Sigmoid colon (tissue), 4 donors: ENCODE results near the gene NDUFC1.

Experiments
- EP300 ChIP-seq, 4 donors: sonication (generic); formaldehyde crosslinking; IDR thresholded peaks; one replicate each; pipeline ENCODE4 v1.6.1; 2017; ENCODE audit warnings: antibody characterized with exemption in 4 of 4
- POLR2A ChIP-seq, 2 donors: fragments of 450-650 bp; IDR thresholded peaks; one replicate each; pipeline ENCODE4 v1.6.1; 2016; ENCODE audit warnings: antibody characterized with exemption in 2 of 2, mild to moderate bottlenecking in 2 of 2, moderate library complexity in 2 of 2
- POLR2AphosphoS5 ChIP-seq, 4 donors: sonication (generic); formaldehyde crosslinking; IDR thresholded peaks; one replicate each; pipeline ENCODE4 v1.6.1; 2017; ENCODE audit warnings: antibody characterized with exemption in 4 of 4

DNA sequence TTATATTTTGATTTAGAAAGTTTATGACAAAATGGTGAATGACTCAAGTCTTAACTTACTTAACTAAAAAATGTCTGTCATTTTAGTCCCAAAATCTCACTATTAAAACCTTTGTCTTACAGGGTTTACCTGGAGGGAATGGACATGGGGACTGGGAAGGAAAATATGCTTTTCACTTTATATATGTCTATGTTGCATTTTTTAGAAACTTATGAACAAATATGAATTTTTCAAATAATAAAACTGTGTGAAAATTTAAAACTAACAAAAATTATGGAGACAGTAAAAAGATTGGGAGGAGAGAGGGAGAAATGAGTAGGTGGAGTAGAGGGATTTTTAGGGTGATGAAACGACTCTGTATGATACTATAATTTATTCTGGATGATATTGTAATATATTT, 28.4 kb downstream of the NDUFC1 start:
- TF ChIP-seq EP300 (IDR thresholded peaks at IDR 0.05), result no peak
- no peak for TF ChIP-seq POLR2A (IDR thresholded peaks at IDR 0.05)
- no peak for TF ChIP-seq POLR2AphosphoS5 (IDR thresholded peaks at IDR 0.05)
